H1 (cell line): ENCODE measurements around the gene RANBP2. TPM values are rescaled to one million over a fixed set of nuclear protein-coding genes. Genes with fewer than 3 reads are reported as not detected.

Source experiments
- ATF2 ChIP-seq: IDR thresholded peaks from 2 replicates; pipeline ENCODE4 v1.6.1; 2012; ENCODE audit warnings: low read length, inconsistent platforms
- ATF3 ChIP-seq: IDR thresholded peaks from 2 replicates; pipeline ENCODE4 v1.6.1; 2011; ENCODE audit warnings: low read depth, mild to moderate bottlenecking, low read length; ENCODE audit not compliant: insufficient read depth
- BCL11A ChIP-seq, 2 experiments: IDR thresholded peaks; one replicate each; pipeline ENCODE4 v1.6.1; 2011; ENCODE audit warnings: low read depth in 2 of 2, low read length in 2 of 2, mild to moderate bottlenecking in 2 of 2
- CBX5 ChIP-seq: fragments of 300-800, 300-1000 bp; sonication (generic); IDR thresholded peaks from 2 replicates; pipeline ENCODE4 v1.7.1; 2016; ENCODE audit warnings: antibody characterized with exemption, low read length, low read depth
- CHD1 ChIP-seq: IDR thresholded peaks from 2 replicates; pipeline ENCODE4 v1.6.1; 2012; ENCODE audit warnings: low read depth, low read length, improper control_type of control experiment
- CREB1 ChIP-seq: IDR thresholded peaks from 2 replicates; pipeline ENCODE4 v1.6.1; 2012; ENCODE audit warnings: inconsistent platforms
- HDAC2 ChIP-seq, 2 experiments: fragments of 300-600 bp in 1 of 2; sonication (generic) in 1 of 2; IDR thresholded peaks; 2 replicates each; pipeline ENCODE4 v1.6.1; 2011 to 2012; ENCODE audit warnings: low read depth in 2 of 2, low read length in 2 of 2, mild to moderate bottlenecking in 2 of 2, moderate library complexity in 2 of 2, borderline replicate concordance in 1 of 2, inconsistent platforms in 1 of 2
- HDAC6 ChIP-seq: IDR thresholded peaks from one replicate; pipeline ENCODE4 v1.7.1; 2012; ENCODE audit warnings: low read depth, mild to moderate bottlenecking, inconsistent platforms, low read length, moderate library complexity
- JUN ChIP-seq: IDR thresholded peaks from 2 replicates; pipeline ENCODE4 v1.6.1; 2011; ENCODE audit warnings: low read depth, mild to moderate bottlenecking, improper control_type of control experiment, low read length
- NANOG ChIP-seq: IDR thresholded peaks from 2 replicates; pipeline ENCODE4 v1.6.1; 2011; ENCODE audit warnings: low read length, low read depth, mild to moderate bottlenecking, inconsistent platforms; ENCODE audit not compliant: insufficient read depth, poor library complexity, severe bottlenecking
- NRF1 ChIP-seq: IDR thresholded peaks from 2 replicates; pipeline ENCODE4 v1.6.1; 2011; ENCODE audit warnings: mild to moderate bottlenecking, low read depth, low read length, improper control_type of control experiment
- POLR2A ChIP-seq, 2 experiments: IDR thresholded peaks; 1 replicate in 1 of 2; 2 replicates in 1 of 2; pipeline ENCODE4 v1.6.1; 2011; ENCODE audit warnings: low read depth in 2 of 2, low read length in 2 of 2, mild to moderate bottlenecking in 2 of 2; ENCODE audit errors: control extremely low read depth in 1 of 2
- RAD21 ChIP-seq, 2 experiments: IDR thresholded peaks in 1 of 2; conservative IDR thresholded peaks in 1 of 2; 2 replicates each; pipeline ENCODE4 v1.6.1; 2011; ENCODE audit warnings: low read depth in 2 of 2, low read length in 2 of 2, improper control_type of control experiment in 1 of 2, inconsistent platforms in 1 of 2, mild to moderate bottlenecking in 1 of 2, moderate library complexity in 1 of 2
- RNF2 ChIP-seq: fragments of 200-900, 300-1000 bp; sonication (generic); IDR thresholded peaks from 2 replicates; pipeline ENCODE4 v1.7.1; 2016; ENCODE audit warnings: borderline replicate concordance, low read depth, mild to moderate bottlenecking, antibody characterized with exemption, low read length; ENCODE audit not compliant: poor library complexity, severe bottlenecking; ENCODE audit errors: missing control alignments
- SAP30 ChIP-seq: fragments of 300-600 bp; sonication (generic); IDR thresholded peaks from 2 replicates; pipeline ENCODE4 v1.7.1; 2012; ENCODE audit warnings: low read length, moderate library complexity, mild to moderate bottlenecking, inconsistent platforms; ENCODE audit not compliant: insufficient read depth, insufficient replicate concordance
- TAF7 ChIP-seq: optimal IDR thresholded peaks from 2 replicates; pipeline ENCODE3; 2011; ENCODE audit warnings: low read depth, mild to moderate bottlenecking, inconsistent platforms, low read length, moderate library complexity, borderline replicate concordance
- USF2 ChIP-seq: IDR thresholded peaks from 2 replicates; pipeline ENCODE4 v1.6.1; 2011; ENCODE audit warnings: low read length, improper control_type of control experiment
- YY1 ChIP-seq: IDR thresholded peaks from 2 replicates; pipeline ENCODE4 v1.6.1; 2011; ENCODE audit warnings: low read depth, mild to moderate bottlenecking, low read length
- polyA plus RNA-seq, 7 experiments: library from polyadenylated mRNA; depleted of rRNA in 3 of 7; stranded (reverse) in 5 of 7; unstranded in 2 of 7; fragments of >200 nt in 5 of 7; fragments of 200-250 nt in 2 of 7; gene quantifications; 1 replicate in 5 of 7; 2 replicates in 1 of 7; 4 replicates in 1 of 7; pipeline versions ENCODE4 v1.2.1 to v1.2.3, GENCODE V29; 2011 to 2013; ENCODE audit warnings: missing spikeins in 2 of 7, mixed read lengths in 2 of 7
- total RNA-seq: library from RNA; stranded (reverse); fragmentation: NEBNext Ultra II Directional; extraction: Animal tissue kit (Norgen Biotek cat#: 25700); gene quantifications from 2 replicates; pipeline ENCODE4 v1.2.1, GENCODE V29; 2021

RANBP2 gene
- total and polyA plus RNA-seq, 2 of the 8 experiments (the other 6 are each of a cell fraction or from before 2014, with no cell fraction given), result 8.2 to 95.9 TPM

- TF ChIP-seq ATF3 (no peak), HDAC6 (no peak), CREB1 (peak; percentile 89), POLR2A (IDR thresholded peaks at IDR 0.05; ENCODE audit: control extremely low read depth in 1 of 2, low read depth in 2 of 2, low read length in 2 of 2) (peak; percentile 97), HDAC2 (IDR thresholded peaks at IDR 0.05; ENCODE audit: borderline replicate concordance in 1 of 2, low read depth in 2 of 2, low read length in 2 of 2) (0 out of 4 replicates have a peak, but pooled peaks of 1 of the 2 experiments have one; percentile 3), SAP30 (no peak), CHD1 (no peak), USF2 (no peak), NANOG (peak; percentile 1), TAF7 (no peak), CBX5 (no peak), YY1 (no peak), RAD21 (IDR thresholded peaks at IDR 0.05 in 1 of 2, conservative IDR thresholded peaks at IDR 0.05 in 1 of 2; ENCODE audit: low read depth in 2 of 2, low read length in 2 of 2) (no peak), NRF1 (no peak), RNF2 (no peak), BCL11A (IDR thresholded peaks at IDR 0.05; ENCODE audit: low read depth in 2 of 2, low read length in 2 of 2) (no peak), ATF2 (no peak; the same call in 1 of the 2 replicates), JUN (no peak)
Observed at GRCh38 chr2:108786354-108787215, 67.3 kb downstream of the RANBP2 start, which contains the start of gene CCDC138 (continued).
